GF-D8 (cell line): ENCODE measurements around the gene PDCD6IP.

Experiments
- DNase-seq: peaks from one replicate; lab custom pipeline; 2025; lab: John Stamatoyannopoulos, UW

PDCD6IP gene

DNA sequence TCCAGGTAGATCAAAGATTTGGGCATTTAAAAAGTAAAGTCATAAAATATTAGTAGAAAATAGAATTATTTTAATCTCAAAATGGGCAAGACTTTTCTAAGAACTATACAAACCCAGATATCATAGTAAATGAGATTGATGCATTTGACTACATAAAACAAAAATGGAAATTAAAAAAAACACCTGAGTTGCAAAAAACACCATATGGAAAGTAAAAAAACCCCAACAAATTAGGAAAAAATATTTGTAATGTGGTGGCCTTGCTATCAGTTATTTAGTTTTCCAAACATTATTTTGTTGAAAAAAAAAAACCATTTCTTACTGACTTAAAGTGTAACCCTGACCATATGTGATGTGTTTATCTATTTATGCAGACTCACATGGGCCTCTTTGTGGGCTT is 97.2 kb downstream of the PDCD6IP start:
- no peak for DNase-seq

DNA sequence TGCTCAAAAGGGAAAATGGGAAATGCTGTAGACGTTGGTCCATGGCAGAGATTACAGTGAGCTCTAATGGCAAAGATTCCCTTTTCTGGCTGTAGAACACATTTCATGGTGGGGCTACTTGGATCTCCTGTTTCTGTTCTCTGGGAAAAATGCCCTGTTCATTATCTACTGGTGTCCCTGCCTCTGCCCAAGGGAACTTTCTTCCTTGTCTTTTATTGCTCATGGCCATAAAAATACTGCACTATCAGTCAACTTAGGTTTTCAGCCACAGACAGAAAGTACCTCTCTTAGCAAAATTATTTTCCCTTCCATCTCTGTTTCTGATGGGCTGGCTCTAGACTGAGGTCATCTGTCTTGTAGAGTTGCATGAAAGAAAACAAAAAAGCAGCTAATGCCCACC is 98.9 kb downstream of the PDCD6IP start:
- DNase-seq, result no peak

DNA sequence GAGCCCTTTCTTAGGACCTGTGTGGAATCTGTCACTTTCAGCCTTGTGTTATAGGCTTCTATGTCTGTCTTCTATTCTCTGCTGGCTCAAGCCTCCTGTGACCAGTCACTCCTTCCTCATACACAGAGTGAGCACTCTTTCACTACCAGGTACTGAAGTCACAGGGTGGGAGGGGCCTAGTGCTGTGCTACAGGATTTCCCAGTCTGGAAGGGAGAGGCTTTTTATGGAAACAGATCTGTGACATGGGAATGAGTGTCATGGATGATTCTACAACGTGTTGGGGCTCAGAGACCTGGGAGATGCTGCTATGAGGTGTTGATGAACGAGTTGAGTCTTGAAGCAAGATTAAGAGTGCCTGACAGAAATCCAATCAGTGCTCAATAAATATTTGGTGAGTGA is 100.5 kb downstream of the PDCD6IP start:
- DNase-seq, result no peak

DNA sequence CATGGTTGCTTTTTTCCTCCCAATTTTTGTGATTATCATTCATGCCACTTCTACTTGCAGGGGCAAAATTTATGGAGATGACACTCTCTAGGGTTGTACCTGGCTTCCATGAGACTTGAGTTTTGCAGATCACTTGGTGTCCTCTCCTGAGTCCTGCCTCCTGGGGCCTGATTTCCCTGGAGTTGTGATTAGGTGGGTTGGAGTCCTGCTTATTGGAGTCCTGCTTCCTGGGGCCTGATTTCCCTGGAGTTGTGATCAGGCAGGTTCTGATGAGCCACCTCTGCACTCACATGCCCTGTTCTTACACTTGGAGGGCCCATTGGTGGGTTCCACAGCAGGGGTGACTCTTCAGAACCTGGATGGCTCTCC is 102.0 kb downstream of the PDCD6IP start:
- DNase-seq, result no peak

DNA sequence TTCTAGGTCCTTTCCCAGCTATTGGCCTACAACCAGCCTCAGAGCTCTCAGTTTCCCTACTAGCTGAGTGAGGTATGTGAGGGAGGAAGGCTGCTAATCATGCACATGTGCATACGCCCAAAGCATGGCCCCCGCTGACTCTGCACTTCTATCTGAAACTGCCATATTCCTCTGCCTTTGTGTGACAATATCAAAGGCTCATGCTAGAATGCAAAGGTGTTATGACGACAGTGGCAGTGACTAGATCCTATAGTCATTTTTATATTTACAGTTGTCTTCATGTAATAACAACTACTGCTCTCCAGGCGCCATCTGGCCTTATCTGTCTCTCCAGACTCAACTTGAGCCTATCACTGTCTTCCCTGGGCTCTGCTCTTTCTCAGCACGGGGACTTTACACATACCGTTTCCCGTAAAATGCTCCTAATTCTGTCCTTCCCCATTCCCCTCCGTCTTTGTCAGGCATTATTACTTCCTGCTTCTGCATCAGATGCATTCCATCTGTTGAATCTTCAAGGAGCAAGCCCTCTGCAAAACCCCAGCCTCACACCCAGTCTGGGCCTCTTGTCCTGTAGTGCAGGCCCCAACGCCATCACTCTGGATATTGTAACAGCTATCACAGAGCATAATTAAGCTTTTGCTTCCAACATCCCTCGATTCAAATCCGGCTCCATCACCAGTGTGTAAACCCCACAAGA is 102.5 kb downstream of the PDCD6IP start:
- no peak for DNase-seq

DNA sequence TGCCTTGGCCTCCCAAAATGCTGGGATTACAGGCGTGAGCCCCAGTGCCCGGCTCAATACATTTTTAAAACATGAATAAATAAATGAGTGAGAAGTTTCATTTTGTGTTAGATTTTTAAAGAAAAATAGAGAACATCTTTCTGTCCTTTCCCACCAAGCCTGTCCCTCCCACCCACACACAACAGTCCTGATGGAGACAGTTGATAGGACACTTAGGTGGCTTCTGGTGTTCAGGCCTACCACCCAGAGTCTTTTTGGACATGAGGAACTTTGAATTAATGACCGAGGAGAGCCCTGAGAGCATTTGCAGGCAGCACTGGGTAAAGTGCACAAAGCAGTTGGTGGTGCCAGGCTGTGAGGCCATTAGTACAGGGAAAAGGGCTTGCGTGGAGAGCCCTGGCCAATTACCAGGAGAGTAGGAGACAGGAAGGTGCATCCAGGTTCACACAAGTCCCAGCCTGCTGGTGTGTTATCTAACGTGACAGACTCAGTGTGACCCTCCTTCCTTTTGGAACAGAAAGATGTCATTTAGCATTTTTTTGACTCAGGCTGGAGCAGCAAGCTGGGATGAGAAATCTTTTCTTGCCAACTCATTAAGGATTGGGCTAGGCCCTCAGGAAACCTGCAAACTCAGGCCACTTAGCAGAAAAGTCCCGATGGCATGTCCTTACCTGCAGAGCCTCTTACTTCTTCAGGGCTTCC is 103.6 kb downstream of the PDCD6IP start:
- no peak for DNase-seq

DNA sequence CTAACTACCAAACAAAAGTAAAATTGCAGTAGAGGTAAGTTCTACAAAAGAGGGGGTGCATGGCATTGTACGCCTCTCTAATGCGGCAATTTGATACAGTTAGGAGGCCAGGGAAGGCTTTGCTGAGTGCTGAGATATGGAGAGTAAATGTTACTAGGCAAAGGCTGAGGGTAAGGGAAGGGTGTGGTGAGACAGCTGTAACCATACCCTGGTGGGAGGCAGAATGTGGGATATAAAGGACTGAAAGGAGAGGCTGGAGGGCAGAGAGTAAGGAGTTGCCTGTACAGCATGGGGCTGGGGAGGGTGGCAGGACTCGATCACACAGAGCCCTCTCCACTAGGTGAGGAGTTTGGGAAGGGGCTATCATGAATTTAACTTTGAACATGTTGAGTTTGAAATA is 106.3 kb downstream of the PDCD6IP start:
- no peak for DNase-seq

DNA sequence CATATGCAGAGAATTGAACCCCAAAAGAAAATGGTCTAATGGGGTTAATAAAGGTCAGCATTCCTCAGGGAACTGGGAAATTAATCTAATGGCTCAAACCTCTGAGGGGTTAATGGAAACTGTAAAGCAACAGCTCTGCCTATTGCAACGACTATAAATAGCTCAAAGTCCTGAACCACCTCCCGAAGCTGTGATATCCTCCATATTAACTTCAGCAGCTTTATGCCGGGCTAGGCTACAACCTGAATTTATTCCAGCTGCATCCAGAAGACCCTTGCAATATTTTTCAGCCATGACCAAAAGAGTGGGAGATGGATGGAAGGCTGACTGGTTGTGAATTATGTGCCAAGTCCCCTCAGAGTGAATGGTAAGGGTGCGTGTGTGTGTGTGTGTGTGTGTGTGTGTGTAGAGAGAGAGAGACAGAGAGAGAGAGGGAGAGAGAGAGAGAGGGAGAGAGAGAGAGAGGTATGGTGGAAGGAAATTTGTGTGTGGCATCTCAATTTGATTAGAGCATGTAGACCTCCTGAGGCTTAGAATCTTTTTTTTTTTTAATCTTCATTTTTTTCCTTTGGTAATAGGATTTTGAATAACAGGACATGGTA is 109.9 kb downstream of the PDCD6IP start:
- no peak for DNase-seq

DNA sequence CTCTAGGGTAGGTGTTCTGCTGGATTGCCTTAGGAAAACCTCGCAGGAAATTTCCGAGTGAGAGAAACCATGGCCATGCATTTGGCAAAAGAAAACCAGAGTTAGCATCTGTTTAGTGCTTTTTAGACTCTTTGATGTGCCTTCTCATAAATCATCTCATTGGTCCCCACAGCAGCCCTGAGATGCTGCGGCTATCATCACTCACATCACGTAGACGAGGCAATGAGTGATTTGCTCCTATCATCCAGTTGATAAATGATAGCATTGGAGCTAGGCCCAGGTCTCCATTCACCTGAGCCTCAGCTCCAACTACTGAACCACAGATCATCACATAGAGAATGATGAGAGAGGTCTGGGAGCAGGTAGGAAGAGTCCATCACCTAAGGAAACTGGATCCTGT is 111.1 kb downstream of the PDCD6IP start:
- no peak for DNase-seq

DNA sequence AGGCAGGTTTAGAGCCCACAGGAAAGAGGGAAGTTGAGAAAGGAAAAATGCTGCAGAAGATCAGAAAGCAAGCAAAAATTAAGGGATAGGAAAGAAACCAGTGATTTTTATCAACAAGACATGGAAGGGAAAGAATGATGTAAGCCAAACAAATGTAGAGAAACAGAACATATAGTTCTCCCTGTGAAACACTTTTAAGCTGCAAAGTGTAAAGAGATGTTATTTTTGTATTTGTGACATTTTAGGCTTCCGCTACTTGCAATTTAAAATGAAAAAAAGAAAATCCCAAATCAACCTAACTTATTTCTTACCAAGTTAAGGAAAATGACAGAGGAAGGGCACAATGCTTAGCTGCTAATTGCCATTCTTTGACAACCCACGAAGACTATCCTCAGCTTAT is 111.6 kb downstream of the PDCD6IP start:
- DNase-seq, result no peak

DNA sequence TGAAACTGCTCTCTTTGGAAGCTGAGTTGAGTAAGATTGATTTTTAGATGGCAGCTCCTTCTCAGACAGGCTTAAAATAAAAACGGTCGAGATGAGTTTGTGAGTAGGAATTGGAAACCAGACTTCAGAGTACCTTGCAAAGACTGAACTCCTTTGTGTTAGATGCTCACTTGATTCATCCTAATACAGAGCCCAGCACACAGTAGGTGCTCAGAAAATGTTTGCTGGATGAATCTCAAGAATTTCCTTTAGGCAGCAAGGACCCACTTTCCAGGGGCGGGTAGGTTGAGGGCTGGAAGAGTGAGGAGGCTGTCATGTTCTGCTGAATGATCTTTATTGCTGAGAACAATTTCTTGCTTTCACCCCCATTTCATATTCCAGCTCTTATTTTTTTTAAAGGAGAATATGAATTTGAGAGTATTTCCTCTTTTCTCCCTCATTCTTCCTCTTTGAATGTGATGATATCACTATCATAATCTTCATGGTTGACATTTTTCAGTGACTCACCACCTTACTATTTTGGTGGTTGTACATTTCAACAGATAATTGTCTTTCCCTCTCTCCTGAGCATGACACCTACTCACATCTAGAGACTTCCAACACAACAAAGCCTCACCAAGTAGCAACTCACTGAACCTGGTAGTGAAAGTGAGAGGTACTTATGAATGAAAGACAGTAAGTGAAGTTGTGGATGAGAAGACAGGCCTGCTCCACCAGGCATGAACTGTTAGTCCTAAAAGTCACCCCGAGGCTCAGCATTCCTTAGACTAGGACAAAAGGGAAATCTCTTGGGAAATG is 113.3 kb downstream of the PDCD6IP start:
- DNase-seq, result no peak

DNA sequence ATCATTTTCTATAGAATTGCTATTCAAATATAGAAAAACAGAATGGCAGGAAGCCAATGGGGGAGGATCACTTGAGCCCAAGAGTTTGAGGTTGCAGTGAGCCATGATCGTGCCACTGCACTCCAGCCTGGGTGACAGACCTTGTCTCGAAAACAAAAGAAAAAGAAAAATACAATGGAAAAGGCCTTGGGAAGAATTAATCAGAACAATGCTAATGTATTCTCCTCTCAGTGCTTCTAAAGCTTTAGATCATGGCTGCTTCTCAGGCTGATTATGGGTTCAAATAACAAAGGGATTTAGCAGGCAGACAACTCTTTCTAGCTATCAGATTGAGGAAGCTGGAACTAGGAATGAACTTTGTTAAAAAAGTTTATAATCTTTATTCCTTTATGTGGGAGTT is 115.8 kb downstream of the PDCD6IP start:
- no peak for DNase-seq

DNA sequence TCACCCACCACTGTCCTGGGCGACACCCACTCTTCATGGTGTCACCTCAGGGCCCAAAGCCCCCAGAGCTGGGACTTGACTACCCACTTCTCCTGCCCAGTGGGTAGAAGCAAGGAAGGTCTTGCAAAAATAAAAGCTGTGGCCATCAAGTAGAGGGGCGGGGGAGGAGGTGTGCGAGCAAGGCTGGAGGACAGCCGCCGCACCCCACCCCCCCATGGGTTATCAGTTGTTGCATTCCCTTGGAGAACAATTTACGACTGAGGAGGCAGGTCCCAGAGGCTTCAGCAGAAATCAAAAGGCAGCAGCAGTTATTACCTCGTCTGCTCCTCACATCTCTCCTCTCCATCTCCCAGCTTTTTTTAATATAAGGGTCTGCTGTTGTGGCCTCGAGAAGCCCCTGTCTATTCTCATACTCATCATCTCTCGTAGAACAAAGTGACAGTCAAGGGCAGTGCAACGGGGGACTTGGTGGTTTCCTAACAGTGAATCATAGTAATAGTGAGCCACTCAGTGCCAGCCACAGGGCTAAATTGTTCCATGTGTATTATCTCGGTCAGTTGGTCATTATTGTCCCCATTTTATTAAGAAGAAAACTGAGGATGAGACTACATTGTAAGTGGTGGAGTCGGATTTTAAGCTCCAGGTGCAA is 116.4 kb downstream of the PDCD6IP start:
- no peak for DNase-seq

DNA sequence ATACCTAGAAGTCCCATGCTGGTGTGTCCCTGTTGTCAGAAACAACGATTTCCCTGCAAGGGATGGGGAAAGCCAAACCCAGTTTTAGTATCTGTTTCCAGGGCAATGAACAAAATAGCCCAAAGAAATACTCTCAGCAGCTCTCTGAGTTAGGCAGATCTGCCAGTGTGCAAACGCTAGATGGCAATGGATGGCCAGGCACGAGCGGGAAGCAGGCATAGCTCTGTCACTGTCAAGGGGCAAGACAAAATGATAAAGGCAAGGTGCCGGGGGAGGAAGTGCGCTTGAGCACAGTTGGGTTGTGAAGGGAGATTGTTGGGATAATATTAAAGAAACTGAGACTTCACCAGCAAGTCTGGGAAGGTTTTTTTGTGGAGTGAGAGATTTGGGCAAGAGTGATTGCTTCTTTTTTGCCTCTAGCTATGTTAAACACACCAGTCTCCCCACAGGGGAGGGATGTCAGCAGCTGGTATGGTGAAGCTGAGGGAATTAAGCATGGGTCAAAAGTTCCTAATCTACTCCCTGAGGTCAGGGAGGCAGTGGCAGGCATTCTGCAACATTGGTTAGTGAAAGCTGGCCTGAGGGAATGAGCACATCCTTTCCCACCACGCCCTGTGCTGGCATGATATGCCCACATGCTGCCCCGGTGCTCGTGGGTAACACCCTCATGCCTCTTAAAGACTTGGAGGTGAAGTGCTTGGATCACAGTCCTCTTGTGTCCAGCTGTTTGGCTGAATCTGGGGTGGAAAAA is 117.5 kb downstream of the PDCD6IP start:
- no peak for DNase-seq

DNA sequence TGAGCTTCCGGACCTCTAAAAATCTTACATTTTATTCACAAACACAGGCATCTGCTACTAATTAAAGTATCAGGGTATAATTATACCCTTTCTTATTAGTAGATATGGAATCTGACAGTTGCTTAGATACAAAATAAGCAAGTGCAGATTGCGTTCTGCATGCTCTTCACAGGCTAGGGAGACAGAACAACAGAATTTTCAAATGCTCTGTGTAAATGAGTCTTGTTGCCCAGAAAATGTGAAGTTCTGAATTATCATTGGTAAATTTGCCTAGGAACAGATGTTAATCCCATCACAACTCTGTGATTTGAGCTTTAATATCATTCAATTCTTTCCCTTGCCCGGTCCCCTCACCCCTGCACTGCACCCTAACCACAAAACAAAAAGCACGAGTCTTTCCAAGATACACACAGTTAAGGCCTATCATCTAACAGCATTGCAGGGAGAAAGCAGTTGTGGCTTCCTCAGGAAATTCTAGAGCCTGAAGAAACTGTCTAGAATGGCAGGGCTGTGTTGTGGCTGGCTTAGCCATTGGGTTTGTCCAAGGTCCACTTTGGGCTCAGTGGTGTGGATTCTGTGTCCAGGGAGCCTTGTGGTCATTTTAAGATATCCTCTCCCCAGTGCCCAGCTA is 119.8 kb downstream of the PDCD6IP start:
- no peak for DNase-seq
